Measurements from ENCODE around the gene FOLR2.
"Not testable (repeated sequence)": the region's sequence is repeated elsewhere in the genome, so short reads cannot be mapped to it uniquely, and the experiment has no call there.

FOLR2 gene

DNA sequence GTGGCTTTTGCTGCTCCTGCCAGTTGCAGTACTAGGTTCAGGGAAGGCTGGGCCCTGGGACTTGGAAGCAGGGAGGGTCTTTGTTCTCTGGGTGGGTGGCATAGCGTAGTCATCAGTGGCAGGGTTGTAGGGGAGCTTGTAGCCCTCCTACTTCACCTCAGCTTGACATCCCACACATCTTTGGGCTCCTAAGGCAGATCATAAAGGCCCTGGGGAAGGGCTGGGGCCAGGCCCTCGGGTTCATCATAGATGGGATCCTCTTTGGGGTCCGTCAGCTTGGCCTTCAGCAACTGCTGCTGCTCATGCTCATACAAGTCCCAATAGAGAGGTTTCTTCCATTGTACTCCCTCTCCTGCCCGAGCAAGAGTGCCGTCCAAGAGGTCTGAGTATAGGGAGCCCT, 33.4 kb downstream of the FOLR2 start:
- H3K27ac ChIP-seq (ENCODE audit: low read length), result no peak overlapping the region
- H3K4me1 ChIP-seq (ENCODE audit: insufficient read depth, low read length), result peaks cover 8% of the 10 kb centered on the region; the same call in 1 of the 2 replicates

DNA sequence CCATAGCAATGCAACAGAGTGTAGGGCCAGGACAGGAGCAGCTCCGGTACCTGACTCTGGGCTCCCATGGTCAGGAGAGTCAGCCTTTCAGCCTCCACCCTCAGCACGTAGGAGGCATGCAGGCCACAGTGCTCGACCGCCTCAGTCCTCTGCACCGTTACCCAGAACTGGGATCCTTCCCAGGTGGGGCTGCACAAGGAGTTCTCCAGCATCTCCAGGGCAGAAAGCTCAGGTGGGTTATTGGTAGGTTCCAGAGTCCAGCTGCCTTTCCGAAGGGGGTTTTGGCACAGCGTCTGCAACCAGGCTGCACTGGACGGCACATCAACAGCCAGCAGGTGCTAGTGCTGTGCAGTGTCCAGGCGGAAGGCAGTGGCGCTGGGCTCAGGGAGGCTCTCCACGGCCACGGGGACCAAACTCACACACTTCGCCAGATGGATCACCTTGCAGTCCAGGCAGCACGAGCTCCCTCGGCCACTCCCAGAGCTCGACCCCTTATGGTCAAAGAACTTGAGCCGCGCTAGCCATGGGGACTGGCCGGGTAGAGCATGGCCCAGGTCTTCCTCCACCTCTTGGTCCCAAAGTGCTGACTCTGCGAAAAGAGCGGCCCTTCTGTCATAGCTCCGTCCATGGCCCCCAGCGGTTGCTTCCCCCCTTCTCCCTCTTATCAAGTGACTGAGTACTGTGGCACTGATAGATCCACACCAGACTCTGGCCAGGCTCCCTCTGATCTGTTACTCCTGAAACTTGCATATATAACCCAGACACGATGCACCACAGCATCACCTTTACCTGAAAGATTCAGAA, 34.3 kb downstream of the FOLR2 start:
- Histone ChIP-seq H3K9ac (ENCODE audit: low read depth, low read length) (no peak overlapping the region), H3K4me3 (ENCODE audit: low read length) (no peak overlapping the region), H3K27me3 (ENCODE audit: insufficient read depth, low read length) (peaks cover 58% of the 10 kb centered on the region), H3K27ac (ENCODE audit: low read length) (no peak overlapping the region), H3K4me1 (ENCODE audit: insufficient read depth, low read length) (0 out of 2 replicates have a peak, but pooled peaks cover 4% of the 10 kb centered on the region), H3K9me3 (ENCODE audit: insufficient read depth, low read depth, low read length) (peaks cover 2% of the 10 kb centered on the region; the same call in 1 of the 2 replicates), H3K36me3 (ENCODE audit: insufficient read depth, low read depth, low read length) (no peaks in the 10 kb centered on the region)

More for the DNA sequence above, 33.4 kb downstream of the FOLR2 start:
- Histone ChIP-seq H3K36me3 (ENCODE audit: insufficient read depth, low read depth, low read length) (no peaks in the 10 kb centered on the region), H3K9me3 (ENCODE audit: insufficient read depth, low read depth, low read length) (peaks cover 2% of the 10 kb centered on the region; the same call in 1 of the 2 replicates), H3K4me3 (ENCODE audit: low read length) (no peak overlapping the region), H3K9ac (ENCODE audit: low read depth, low read length) (no peak overlapping the region), H3K27me3 (ENCODE audit: insufficient read depth, low read length) (peaks cover 67% of the 10 kb centered on the region)

DNA sequence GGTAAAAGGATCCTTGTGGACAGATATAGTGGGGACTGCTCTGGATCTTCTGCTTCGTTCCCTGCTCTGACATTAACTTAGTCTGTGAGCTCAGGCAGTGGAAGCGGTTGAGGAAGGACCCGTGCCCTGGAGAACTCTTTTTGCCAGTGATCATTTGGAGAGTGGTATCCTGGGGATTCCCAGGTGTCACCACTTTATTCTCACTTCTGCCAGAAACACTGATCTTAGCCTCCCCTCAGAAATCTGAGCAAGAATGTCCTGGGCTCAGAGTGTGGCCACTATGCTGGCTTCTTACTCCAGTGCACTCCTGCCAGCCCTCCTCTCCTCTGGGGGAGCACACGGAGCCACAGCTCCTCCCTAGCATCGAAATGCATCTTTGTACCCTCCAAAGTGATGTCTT, 35.0 kb downstream of the FOLR2 start:
- no peak overlapping the region for H3K4me3 ChIP-seq (ENCODE audit: low read length)
- peaks cover 2% of the 10 kb centered on the region; the same call in 1 of the 2 replicates for H3K9me3 ChIP-seq (ENCODE audit: insufficient read depth, low read depth, low read length)
- no peaks in the 10 kb centered on the region for H3K36me3 ChIP-seq (ENCODE audit: insufficient read depth, low read depth, low read length)
- peaks cover 53% of the 10 kb centered on the region for H3K27me3 ChIP-seq (ENCODE audit: insufficient read depth, low read length)
- no peak overlapping the region for H3K9ac ChIP-seq (ENCODE audit: low read depth, low read length)
- 0 out of 2 replicates have a peak, but pooled peaks cover 4% of the 10 kb centered on the region for H3K4me1 ChIP-seq (ENCODE audit: insufficient read depth, low read length)
- H3K27ac ChIP-seq (ENCODE audit: low read length), result no peak overlapping the region

DNA sequence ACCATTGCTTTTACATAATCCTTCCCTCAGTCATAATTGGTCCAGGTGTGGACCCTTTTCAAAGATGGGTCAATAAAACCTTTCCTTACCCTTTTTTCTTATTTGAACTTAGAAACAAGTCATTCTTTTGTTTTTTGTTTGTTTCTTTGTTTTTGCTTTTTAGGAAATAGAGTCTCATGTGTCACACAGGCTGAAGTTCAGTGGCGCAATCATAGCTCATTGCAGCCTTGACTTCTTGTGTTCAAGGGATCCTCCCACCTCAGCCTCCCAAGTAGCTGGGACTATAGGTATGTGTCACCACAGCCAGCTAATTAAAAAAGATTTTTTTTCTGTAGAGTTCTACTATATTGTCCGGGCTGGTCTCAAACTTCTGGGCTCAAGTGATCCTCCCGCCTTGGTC, 36.8 kb downstream of the FOLR2 start:
- Histone ChIP-seq H3K9me3 (ENCODE audit: insufficient read depth, low read depth, low read length) (peaks cover 2% of the 10 kb centered on the region; the same call in 1 of the 2 replicates), H3K9ac (ENCODE audit: low read depth, low read length) (no peak overlapping the region), H3K27me3 (ENCODE audit: insufficient read depth, low read length) (peaks cover 36% of the 10 kb centered on the region), H3K27ac (ENCODE audit: low read length) (no peak overlapping the region), H3K4me1 (ENCODE audit: insufficient read depth, low read length) (0 out of 2 replicates have a peak, but pooled peaks cover 3% of the 10 kb centered on the region), H3K36me3 (ENCODE audit: insufficient read depth, low read depth, low read length) (no peaks in the 10 kb centered on the region), H3K4me3 (ENCODE audit: low read length) (no peak overlapping the region)

DNA sequence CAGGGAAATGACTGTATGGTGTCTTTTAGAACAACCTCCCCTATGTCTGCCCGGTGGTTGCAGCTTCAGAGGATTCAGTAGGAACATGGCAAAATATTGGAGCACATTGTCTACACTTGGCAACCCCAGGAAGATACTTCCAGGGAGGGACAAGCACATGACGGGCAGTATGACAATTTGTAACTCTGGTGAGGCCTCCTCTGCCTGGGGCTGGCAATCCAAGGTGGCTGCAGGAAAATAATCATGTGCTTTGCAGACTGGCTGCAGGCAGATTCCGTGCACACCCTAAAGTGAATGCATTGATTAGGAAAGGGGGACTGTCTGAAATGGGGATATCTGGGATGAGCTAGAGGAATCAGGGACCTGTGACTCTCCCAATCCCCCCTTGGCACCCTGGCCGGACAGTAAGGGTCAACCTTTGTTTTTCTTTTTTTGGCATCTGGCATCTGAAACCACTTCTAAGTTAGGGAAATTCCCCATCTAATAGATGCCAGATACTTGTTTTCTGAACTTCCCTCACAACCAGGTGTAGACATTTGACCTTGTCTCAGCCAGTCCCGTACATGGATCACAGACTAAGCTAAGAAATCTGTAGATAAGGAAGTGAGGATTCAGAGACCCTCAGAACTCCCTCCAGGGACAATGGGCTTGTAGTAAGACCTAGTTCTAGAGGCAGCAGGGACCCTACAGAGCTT, 37.9 kb downstream of the FOLR2 start:
- H3K4me3 ChIP-seq (ENCODE audit: low read length), result no peak overlapping the region
- H3K27ac ChIP-seq (ENCODE audit: low read length), result no peak overlapping the region
- H3K9ac ChIP-seq (ENCODE audit: low read depth, low read length), result no peak overlapping the region
- peaks cover 2% of the 10 kb centered on the region; the same call in 1 of the 2 replicates for H3K9me3 ChIP-seq (ENCODE audit: insufficient read depth, low read depth, low read length)
- H3K27me3 ChIP-seq (ENCODE audit: insufficient read depth, low read length), result peaks cover 27% of the 10 kb centered on the region
- H3K36me3 ChIP-seq (ENCODE audit: insufficient read depth, low read depth, low read length), result no peaks in the 10 kb centered on the region
- no peaks in the 10 kb centered on the region for H3K4me1 ChIP-seq (ENCODE audit: insufficient read depth, low read length)

DNA sequence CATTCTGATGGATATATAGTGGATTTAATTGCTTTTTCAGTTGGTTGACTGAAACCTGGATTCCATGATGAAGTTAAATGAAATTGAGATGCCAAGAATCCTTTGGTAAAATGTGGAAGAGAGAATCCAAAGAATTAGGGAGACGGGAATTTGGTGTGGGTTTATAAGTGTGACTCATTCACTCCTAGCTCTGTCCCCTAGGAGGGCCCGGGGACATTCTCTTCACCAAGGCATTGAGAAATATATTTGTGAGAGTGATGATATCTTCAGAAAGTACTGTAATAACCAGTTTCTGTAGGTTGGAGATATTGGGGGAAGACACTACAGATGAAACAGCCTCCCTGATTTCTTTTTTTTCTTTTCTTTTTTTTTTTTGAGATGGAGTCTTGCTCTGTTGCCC, 41.0 kb downstream of the FOLR2 start:
- H3K9me3 ChIP-seq (ENCODE audit: insufficient read depth, low read depth, low read length), result peaks cover 2% of the 10 kb centered on the region; the same call in 1 of the 2 replicates
- no peak overlapping the region for H3K27ac ChIP-seq (ENCODE audit: low read length)
- H3K36me3 ChIP-seq (ENCODE audit: insufficient read depth, low read depth, low read length), result no peaks in the 10 kb centered on the region
- H3K4me1 ChIP-seq (ENCODE audit: insufficient read depth, low read length), result peaks cover 6% of the 10 kb centered on the region; the same call in 1 of the 2 replicates
- no peak overlapping the region for H3K9ac ChIP-seq (ENCODE audit: low read depth, low read length)
- H3K4me3 ChIP-seq (ENCODE audit: low read length), result no peak overlapping the region
- H3K27me3 ChIP-seq (ENCODE audit: insufficient read depth, low read length), result peaks cover 3% of the 10 kb centered on the region; the same call in 1 of the 2 replicates

DNA sequence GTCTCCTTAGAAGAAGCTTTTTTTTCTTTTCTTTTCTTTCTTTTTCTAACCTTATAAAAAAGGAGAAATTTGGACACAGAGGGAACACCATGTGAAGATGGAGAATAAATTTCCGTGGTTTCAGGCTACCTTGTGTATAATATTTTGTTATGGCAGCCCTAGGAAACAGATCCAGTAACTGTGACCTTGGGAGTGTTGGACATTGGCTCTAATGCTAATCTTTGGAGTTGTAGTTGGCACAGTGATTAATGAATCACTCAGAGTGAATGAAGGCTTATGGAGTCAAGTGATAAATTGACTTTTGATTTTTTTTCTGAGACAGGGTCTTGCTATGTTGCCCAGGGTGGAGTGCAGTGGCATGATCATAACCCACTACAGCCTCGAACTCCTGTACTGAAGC, 42.9 kb downstream of the FOLR2 start:
- no peak overlapping the region for H3K27ac ChIP-seq (ENCODE audit: low read length)
- no peaks in the 10 kb centered on the region for H3K36me3 ChIP-seq (ENCODE audit: insufficient read depth, low read depth, low read length)
- H3K4me1 ChIP-seq (ENCODE audit: insufficient read depth, low read length), result peaks cover 6% of the 10 kb centered on the region; the same call in 1 of the 2 replicates
- H3K9me3 ChIP-seq (ENCODE audit: insufficient read depth, low read depth, low read length), result no peaks in the 10 kb centered on the region
- peaks cover 3% of the 10 kb centered on the region; the same call in 1 of the 2 replicates for H3K27me3 ChIP-seq (ENCODE audit: insufficient read depth, low read length)
- H3K4me3 ChIP-seq (ENCODE audit: low read length), result no peak overlapping the region
- H3K9ac ChIP-seq (ENCODE audit: low read depth, low read length), result no peak overlapping the region

DNA sequence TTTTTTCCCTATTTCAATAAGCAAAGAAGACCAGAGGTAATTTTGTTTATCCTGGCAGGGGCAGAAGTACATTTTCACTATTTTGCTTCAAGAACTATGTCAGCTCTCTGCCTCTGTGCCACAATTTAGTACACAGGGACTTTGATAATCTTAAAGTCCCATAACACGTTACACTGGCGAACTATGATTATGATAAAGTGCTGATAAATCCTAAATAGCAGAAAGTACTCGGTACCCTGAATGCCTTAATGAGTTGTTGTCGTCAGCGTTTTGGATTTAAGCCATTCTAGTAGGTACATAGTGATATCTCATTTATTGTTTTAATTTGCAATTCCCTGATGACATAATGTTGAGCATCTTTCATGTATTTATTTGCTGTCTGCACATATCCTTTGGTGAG, 44.0 kb downstream of the FOLR2 start:
- no peak overlapping the region for H3K27ac ChIP-seq (ENCODE audit: low read length)
- H3K36me3 ChIP-seq (ENCODE audit: insufficient read depth, low read depth, low read length), result no peaks in the 10 kb centered on the region
- H3K27me3 ChIP-seq (ENCODE audit: insufficient read depth, low read length), result peaks cover 3% of the 10 kb centered on the region; the same call in 1 of the 2 replicates
- H3K4me3 ChIP-seq (ENCODE audit: low read length), result no peak overlapping the region
- H3K9ac ChIP-seq (ENCODE audit: low read depth, low read length), result no peak overlapping the region
- peaks cover 6% of the 10 kb centered on the region; the same call in 1 of the 2 replicates for H3K4me1 ChIP-seq (ENCODE audit: insufficient read depth, low read length)
- no peaks in the 10 kb centered on the region for H3K9me3 ChIP-seq (ENCODE audit: insufficient read depth, low read depth, low read length)

DNA sequence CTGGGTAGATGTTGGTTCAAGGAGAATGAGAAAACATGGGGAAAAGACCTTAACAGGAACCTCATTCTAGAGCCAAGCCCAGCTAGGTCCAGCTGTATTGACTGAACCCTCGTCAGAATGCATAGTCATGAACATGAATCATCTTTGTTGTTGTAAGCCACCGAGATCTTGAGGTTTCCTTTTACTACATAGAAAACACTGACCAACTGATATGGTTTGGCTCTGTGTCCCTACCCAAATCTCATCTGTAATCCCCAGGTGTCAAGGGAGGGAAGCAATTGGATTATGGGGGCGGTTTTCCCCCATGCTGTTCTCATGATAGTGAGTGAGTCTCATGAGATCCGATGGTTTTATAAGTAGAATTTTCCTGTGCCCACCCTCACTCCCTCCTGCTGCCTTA, 46.8 kb downstream of the FOLR2 start:
- peaks cover 6% of the 10 kb centered on the region; the same call in 1 of the 2 replicates for H3K4me1 ChIP-seq (ENCODE audit: insufficient read depth, low read length)
- no peak overlapping the region for H3K27ac ChIP-seq (ENCODE audit: low read length)
- H3K36me3 ChIP-seq (ENCODE audit: insufficient read depth, low read depth, low read length), result no peaks in the 10 kb centered on the region
- H3K4me3 ChIP-seq (ENCODE audit: low read length), result no peak overlapping the region
- no peaks in the 10 kb centered on the region for H3K9me3 ChIP-seq (ENCODE audit: insufficient read depth, low read depth, low read length)
- H3K9ac ChIP-seq (ENCODE audit: low read depth, low read length), result no peak overlapping the region
- H3K27me3 ChIP-seq (ENCODE audit: insufficient read depth, low read length), result no peaks in the 10 kb centered on the region

DNA sequence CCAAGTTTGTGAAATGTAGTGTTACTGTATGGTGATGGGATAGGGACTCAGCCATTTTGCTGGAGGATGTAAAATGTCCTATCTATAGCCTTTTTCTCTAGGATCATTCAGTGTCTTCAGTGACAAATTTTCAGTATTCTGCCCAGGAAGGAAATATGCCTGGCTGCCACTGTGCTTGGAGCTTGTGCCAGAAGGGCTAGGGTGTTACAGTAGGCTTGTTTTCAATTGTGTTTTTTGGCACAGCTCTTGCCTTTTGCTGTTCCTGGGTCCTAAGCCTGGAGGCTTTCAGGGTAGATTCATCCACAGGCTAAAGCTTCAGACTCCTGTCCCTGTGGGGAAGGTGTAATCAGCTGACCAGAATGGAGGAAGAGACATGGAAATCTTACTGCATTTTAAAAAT, 49.4 kb downstream of the FOLR2 start:
- Histone ChIP-seq H3K27me3 (ENCODE audit: insufficient read depth, low read length) (no peaks in the 10 kb centered on the region), H3K9me3 (ENCODE audit: insufficient read depth, low read depth, low read length) (no peaks in the 10 kb centered on the region), H3K27ac (ENCODE audit: low read length) (no peak overlapping the region), H3K4me3 (ENCODE audit: low read length) (no peak overlapping the region), H3K4me1 (ENCODE audit: insufficient read depth, low read length) (no peaks in the 10 kb centered on the region), H3K9ac (ENCODE audit: low read depth, low read length) (no peak overlapping the region), H3K36me3 (ENCODE audit: insufficient read depth, low read depth, low read length) (no peaks in the 10 kb centered on the region)

DNA sequence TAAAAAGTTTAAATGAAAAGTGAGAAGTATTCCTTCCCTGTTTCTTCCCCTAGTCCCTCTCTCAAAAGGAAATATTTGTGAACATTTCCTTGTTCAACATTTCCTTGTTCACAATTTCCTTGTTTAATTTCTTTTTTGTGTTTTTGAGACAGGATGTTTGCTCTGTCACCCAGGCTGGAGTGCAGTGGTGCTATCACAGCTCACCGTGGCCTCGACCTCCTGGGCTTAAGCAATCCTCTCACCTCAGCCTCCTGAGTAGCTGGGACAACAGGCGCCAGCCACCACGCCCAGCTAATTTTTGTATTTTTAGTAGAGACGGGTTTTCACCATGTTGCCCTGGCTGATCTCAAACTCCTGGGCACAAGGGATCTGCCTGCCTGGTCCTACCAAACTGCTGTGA, 50.4 kb downstream of the FOLR2 start:
- not testable (repeated sequence) for H3K4me1 ChIP-seq (ENCODE audit: insufficient read depth, low read length); H3K36me3 ChIP-seq (ENCODE audit: insufficient read depth, low read depth, low read length); H3K9ac ChIP-seq (ENCODE audit: low read depth, low read length); H3K4me3 ChIP-seq (ENCODE audit: low read length); H3K27me3 ChIP-seq (ENCODE audit: insufficient read depth, low read length); H3K27ac ChIP-seq (ENCODE audit: low read length); H3K9me3 ChIP-seq (ENCODE audit: insufficient read depth, low read depth, low read length)

Data from iPS-20b (cell line).